Keratinocyte (primary cell): ENCODE measurements around the gene C1D.

Source experiments
- CTCF ChIP-seq, 3 experiments: IDR thresholded peaks in 1 of 3; conservative IDR thresholded peaks in 1 of 3; optimal IDR thresholded peaks in 1 of 3; 2 replicates in 2 of 3; 3 replicates in 1 of 3; pipeline versions ENCODE3 to v1.5.1; 2011; ENCODE audit warnings: low read length in 3 of 3, mild to moderate bottlenecking in 3 of 3, moderate library complexity in 2 of 3, control low read depth in 1 of 3, inconsistent platforms in 1 of 3; ENCODE audit not compliant: insufficient read depth in 2 of 3; ENCODE audit errors: extremely low read depth in 1 of 3
- EZH2 ChIP-seq: IDR thresholded peaks from one replicate; pipeline ENCODE4 v1.6.1; 2012; ENCODE audit warnings: inconsistent platforms, mild to moderate bottlenecking, low read length, moderate library complexity

DNA sequence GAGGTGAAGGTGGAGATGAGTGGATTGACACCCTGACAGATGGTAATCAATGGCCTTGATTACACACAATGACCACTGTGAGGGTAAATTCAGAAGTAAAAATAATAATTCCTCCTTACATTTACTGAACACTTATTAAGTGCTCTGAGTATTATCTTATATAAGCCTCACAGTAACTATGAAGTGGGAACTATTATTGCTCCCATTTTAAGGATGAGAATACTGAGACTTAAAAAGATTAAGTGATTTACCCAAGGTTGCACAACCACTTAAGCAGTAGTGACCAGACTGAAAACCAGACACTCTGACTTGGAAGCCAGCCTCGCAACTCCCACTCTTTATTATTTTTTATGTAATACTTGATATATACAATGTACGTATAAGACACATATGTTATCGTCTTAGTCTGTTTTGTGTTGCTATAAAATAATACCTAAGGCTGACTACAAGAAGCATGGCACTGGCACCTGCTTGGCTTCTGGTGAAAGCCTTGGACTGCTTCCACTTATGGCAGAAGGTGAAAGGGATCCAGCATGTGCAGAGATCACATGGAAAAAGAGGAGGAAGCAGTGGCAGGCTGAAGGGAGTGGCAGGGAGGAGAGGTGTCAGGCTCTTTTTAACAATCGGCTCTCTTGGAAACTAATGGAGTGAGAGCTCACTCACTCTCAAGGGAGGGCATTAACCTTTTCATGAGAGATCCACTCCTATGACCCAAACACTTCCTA lies 41.5 kb upstream of the C1D start:
- TF ChIP-seq CTCF (optimal IDR thresholded peaks at IDR 0.05 in 1 of 3, IDR thresholded peaks at IDR 0.05 in 1 of 3, conservative IDR thresholded peaks at IDR 0.05 in 1 of 3; ENCODE audit: extremely low read depth in 1 of 3, insufficient read depth in 2 of 3, low read length in 3 of 3) (no peak), EZH2 (no peak)
